Measurements from ENCODE around the gene ATF7IP2.
A peak's percentile ranks its signal among the peaks of the same experiment; 100 is the strongest.

Gene ATF7IP2

DNA sequence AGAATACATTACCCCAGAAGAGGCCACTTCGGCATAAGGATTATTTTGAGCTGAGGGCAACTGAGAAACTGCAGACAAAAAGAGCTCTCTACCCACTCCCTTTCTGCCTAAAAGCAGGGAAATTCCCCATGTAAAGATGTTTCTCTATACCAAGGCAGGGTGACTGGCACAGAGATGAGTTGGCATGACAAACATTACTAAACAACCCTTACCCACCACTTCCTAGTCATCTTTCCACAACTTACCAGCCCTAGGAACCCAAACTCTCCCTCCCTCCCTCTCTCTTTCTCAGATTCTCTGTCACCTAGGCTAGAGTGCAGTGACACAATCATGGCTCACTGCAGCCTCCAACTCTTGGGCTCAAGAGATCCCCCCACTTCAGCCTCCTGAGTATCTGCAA is 126.0 kb downstream of the ATF7IP2 start:
- DNase-seq (ENCODE audit: low read depth), result no peak

DNA sequence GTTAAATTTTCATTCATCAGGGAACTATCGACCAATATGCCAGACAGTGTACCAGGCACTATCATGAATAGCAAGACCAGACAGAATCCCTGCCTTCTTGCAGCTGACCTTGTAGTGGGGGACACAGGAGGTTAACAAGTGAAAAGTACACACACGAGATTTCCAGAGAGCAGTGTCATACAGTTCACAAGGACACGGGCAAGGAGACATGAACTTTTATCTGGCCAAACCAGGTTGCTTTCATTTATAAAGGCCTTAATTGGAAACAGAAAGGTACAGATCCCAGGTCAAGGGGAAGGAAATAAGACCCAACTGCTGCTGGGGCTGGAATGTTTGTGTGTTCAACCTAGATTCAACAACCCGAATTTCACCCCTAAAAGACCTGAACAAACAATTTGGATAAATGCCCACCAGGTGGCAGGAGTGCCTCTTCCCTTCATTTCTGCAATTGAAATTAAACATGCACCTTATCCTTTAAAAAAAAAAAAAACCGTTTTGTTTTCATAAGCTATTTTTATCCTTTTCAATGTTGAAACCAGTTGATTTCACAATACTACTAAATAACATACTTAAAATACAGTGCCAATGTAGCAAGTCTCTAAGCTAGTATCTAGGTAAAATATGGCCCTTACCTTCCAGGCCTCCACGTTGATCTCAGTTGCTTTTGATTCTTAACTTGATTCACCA is 128.7 kb downstream of the ATF7IP2 start:
- peak; percentile 67 for DNase-seq (ENCODE audit: low read depth)

DNA sequence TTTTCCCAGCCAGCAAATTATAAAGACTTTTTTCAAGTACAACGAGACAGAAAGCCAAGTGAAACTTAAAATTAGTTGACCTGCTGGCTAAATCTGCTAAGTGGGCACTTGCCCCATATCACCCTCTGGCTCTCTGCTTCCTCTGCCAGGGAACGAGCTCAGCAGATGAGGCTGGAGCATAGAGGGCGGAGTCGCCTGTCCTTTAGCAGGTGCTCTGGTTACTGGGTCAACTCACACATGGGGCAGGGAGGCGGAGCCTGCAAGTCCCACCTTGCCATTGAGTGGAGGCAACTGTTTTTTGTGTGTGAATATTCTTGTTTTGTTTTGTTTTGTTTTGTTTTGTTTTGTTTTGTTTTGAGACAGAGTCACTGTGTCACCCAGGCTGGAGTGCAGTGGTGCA is 132.0 kb downstream of the ATF7IP2 start:
- no peak for DNase-seq (ENCODE audit: low read depth)

DNA sequence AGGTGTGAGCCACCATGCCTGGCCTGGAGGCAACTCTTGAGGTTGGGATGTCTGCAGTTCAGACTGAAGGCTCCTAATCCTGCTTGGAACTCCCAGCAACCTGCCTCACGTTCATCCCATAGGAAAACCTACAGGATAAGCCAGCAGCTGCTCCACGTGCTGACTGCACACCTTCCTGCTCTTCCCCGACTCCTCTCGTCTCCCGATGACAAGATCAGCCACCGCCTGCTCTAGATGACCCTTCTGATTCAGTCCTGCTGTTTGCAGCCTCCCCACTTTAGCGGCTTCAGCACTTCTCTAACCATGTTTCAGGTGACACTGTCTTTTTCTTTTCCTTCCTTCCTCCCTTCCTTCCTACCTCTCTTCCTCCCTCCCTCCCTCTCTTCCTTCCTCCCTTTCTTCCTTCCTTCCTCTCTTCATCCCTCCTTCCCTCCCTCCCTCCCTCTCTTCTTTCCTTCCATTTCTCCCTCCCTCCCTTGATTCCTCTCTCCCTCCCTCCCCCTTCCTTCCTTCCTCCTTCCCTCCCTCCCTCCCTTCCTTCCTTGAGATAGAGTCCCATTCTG is 132.7 kb downstream of the ATF7IP2 start:
- DNase-seq (ENCODE audit: low read depth), result no peak

DNA sequence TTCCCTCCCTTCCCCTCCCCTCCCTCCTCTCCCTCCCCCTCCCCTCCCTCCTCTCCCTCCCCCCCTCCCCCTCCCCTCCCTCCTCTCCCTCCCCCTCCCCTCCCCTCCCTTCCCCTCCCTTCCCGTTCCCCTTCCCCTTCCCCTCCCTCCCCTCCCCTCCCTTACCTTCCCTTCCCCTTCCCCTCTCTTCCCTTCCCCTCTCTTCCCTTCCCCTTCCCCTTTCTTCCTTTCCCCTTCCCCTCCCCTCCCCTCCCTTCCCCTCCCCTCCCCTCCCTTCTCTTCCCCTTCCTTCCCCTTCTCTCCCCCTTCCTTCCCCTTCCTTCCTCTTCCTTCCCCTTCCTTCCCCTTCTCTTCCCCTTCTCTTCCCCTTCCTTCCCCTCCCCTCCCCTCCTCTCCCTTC is 133.4 kb downstream of the ATF7IP2 start:
- DNase-seq (ENCODE audit: low read depth), result no peak

DNA sequence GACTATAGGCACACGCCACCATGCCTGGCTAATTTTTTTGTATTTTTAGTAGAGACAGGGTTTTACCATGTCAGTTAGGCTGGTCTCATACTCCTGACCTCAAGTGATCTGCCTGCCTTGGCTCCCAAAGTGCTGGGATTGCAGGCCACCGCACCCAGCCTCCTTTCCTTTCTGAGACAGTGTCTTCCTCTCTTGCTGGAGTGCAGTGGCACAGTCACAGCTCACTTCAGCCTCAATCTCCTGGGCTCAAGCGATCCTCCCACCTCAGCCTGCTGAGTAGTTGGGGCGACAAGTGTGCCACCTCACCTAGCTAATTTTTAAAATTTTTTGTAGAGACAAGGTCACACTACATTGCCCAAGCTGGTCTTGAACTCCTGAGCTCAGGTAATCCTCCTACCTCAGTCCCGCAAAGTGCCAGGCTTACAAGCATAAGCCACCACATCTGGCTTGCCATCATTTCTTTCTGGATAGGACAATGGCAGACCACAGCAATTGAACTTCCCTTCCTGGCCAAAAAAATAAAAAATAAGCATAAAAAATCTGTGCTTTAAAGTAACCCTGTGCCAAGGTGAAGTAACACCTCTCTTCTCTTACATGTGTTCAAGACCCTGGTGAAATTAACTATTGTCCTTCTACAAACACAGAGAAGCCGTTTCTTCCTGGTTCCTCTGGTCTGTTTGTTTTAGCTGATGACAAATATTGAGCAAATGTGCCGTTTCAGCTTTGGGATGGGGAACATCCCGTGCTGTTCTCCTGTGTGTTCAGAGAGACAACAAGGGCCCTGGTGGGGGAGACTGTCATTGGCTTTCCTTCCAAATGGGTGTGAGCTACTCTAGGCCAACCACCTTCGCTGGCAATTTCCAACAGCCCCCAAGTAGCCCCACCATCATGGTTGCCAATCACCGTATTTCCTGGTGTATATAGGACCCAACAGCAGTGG is 134.3 kb downstream of the ATF7IP2 start:
- no peak for DNase-seq (ENCODE audit: low read depth)

DNA sequence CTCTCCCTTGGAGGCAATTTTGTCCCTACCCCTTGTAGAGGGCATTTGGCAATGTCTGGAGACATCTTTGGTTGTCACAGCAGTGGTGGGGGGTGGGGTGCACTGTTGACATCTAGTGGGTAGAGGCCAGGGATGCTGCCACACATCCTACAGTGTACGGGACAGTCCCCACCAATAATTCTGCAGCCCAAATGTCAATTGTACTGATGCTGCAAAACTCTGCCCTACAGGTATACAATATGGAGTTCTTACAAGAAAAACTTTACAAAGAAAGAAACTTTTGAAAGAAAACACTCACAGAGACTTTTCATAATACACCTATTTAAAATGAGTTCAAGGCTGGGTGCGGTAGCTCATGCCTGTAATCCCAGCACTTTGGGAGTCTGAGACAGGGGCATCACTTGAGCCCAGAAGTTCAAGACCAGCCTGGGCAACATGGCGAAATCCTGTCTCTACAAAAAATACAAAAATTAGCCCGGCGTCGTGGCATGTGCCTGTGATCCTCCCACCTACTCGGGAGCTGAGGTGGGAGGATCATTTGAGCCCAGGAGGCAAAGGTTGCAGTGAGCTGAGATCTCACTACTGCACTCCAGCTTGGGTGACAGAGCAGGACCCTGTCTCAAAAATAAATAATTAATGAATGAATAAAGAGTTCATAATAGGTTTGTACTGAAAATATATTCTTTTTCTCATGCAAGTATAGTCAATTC is 135.2 kb downstream of the ATF7IP2 start:
- DNase-seq (ENCODE audit: low read depth), result no peak

DNA sequence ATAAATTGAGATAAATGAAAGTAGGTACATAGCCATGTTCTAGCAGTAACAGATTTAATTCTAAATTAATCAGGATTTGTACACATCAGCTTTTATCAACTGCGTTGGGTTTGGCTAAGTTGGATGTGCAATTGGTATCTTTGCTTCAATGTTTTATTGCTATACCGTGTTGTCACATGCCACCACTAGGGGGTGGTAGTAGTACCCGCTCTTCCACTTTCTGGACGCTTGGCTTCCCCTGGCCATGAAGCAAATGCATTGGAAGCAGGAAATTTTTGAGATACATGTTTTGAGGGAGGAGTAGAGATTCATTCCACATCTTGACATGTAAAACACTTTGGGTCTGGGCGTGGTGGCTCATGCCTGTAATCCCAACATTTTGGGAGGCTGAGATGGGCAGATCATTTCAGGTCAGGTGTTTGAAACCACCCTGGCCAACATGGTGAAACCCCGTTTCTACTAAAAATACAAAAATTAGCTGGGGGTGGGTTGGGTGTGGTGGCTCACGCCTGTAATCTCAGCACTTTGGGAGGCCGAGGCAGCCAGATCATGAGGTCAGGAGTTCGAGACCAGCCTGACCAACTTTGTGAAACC is 135.9 kb downstream of the ATF7IP2 start:
- peak; percentile 50 for DNase-seq (ENCODE audit: low read depth)

DNA sequence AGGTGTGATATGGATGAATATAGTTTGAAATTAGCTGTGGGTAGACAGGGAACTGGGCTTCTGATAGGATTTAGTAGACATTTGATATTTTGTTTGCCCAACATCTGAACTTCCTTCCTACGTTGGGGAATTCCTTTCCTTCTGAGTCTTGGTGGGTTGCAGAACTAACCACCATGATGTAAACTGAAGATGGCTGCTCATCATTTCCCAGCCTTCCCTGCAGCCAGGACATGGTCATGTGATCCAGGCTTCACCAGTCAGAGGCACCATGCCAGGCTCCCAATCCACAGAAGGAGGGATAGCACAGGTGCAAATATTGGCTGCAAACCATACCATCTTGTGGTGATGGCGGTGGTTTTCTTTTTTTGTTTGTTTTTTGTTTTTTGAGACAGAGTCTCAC is 137.1 kb downstream of the ATF7IP2 start:
- DNase-seq (ENCODE audit: low read depth), result no peak

DNA sequence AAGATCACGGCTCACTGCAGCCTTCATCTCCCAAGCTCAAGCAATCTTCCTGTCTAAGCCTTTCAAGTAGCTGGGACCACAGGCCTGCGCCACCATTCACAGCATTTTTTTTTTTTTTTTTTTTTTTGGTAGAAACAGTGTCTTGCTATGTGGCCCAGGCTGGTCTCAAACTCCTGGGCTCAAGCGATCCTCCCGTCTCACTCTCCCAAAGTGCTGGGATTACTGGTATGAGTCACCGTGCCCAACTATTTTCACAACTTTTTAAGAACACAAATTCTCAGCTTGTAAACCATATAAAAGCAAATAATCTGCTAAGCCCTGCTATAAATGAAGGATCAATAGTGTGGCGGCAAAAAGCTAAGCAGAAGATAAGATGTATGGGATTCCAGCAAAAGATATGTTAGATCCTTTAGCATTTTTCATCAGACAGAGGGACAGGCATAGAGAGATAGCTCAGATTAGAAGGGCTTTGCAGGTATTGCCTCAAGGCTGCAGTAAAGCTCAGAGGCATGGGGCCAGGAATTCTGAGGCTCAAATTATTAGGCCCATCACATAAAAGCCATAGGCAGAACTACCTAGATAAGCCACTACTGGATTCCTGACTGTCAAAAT is 139.5 kb downstream of the ATF7IP2 start:
- DNase-seq (ENCODE audit: low read depth), result no peak

DNA sequence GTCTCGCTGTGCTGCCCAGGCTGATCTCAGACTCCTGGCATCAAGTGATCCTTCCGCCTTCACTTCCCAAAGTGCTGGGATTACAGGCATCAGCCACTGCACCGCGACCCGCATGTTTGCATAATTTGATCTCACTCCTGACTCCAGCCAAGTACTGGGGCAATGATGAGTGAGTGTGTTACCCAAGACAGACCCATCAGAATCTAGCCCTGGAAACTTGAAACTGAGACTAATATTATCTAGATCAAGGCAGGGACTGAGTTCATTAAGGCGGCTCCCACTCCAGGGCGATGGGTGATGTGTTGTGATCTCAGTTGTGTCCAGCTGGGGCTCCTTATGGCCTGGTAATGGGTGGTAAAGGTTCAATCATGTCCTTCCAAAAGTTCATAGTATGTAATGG is 141.1 kb downstream of the ATF7IP2 start:
- peak; percentile 9 for DNase-seq (ENCODE audit: low read depth)

DNA sequence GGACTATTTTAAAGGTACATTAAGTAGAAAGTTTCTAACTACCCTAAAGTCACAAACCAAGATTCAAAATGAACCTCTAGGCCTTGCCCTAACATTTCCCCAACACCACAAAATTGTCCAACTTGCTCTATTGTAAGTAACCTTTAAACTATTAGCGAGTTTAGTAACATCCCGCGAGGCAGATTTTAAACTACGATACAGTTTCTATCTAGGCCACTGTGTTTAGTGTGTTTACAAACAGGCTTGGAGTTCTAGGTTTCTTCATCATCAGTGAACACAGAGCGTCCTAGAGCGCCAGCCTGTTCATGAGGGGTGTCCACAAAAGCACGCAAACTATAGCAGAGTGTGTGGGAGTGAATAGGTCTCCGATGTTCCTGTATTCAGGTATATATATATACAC is 142.8 kb downstream of the ATF7IP2 start:
- DNase-seq (ENCODE audit: low read depth), result no peak

DNA sequence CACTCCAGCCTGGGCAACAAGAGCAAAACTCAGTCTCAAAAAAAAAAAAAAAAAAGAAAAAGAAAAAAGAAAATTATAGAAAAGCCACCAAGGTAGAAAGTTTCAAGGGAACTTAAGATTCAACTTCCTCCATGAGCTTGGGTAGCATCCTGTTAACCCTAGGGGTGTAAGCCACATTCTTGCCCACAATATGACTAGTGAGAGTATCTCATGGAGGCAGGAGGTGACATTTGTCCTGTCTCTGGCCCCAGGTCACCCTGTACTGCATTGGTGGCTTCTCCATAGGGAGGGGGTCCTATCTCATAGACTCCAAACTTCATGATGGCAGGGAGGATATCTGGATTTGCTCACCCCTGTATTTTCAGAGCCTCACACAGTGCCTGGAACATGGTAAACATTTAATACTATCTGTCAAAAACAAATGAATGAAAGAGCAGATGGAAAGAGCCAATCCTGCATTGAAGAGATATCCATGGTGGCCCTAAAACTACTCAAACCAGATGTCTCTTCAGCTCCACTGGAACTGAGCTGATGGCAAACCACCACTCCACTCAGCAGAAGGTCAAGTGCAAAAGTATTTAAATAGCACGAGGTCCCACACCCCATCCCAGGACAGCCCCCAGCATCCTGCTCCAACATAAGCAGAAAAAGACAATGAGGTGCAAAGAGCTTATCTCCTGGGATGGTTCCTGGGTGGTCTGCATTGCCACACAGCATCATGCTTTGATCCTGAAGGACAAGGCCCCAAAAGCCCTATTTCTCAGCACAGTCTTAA is 144.2 kb downstream of the ATF7IP2 start:
- no peak for DNase-seq (ENCODE audit: low read depth)

DNA sequence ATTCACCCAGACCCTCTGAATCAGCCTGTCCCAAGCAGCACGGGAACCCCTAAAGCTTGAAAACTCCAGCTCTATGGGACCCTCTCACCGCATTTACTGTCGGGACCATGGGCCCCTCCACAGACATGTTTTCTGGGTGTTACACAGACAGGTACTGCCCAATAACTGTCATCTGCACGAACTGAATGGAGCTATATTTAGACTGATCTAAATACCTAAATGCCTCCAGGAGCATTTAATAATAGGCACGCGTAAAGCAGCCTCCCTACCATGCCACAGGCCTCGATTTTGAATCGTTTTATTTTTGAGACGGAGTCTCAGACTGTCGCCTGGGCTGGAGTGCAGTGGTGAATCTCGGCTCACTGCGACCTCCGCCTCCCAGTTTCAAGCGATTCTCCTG is 144.8 kb downstream of the ATF7IP2 start:
- DNase-seq (ENCODE audit: low read depth), result no peak

DNA sequence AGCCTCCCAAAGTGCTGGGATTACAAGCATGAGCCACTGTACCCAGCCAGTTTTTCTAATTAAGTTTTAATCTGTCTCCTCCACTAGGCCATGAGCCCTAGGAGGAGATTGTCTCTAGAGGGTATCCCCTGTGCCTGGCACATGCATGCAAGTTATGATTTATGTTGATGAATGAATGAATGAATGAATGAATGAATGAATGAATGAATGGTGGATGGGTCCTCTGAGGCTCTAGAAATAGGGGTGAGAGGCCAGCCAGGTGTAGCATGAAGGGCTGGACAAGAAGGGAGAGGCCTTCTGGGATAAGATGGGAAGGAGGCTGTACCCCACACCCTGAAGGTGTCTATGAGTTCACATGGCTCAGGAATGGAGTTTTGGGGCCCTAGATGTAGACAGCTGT is 145.7 kb downstream of the ATF7IP2 start:
- no peak for DNase-seq (ENCODE audit: low read depth)
